CD4-positive, alpha-beta T cell treated with Interleukin-21 for 1 hour (primary cell): Measurements from ENCODE around the gene ACP1.

ENCODE experiments used
- DNase-seq: peaks from one replicate; pipeline ENCODE4 v3.0.0-alpha.2; 2020

ACP1 gene

GRCh38 chr2:256094-256493, 8.7 kb upstream of the ACP1 start:
- no peak for DNase-seq

DNA sequence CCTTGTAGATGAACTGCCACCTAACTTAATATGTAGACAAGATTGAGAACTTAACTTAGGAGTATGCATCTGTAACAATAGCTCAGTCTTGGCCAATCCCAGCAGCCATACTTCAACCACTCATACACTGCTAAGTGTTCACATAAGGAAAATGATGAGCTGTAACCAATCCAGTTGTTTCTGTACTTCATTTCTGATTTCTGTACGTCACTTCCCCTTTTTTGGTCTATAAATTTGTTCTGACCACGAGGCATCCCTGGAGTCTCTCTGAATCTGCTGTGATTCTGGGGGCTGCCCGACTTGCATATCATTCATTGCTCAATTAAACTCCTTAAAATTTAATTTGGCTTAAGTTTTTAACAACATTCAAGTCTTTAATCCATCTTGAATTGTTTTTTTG, 7.3 kb upstream of the ACP1 start:
- DNase-seq = no peak

DNA sequence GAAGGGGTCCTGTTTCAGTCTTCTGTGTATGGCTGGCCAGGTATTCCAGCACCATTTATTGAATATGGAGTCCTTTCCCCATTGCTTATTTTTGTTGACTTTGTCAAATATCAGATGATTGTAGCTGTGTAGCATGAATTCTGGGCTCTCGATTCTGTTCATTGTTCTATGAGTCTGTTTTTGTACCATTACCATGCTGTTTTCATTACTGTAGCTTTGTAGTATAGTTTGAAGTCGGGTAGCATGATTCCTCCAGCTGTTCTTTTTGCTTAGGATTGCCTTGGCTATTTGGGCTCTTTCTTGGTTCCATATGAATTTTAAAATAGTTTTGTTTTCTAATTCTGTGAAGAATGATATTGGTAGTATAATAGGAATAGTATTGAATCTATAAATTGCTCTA, 6.9 kb upstream of the ACP1 start:
- no peak for DNase-seq

DNA sequence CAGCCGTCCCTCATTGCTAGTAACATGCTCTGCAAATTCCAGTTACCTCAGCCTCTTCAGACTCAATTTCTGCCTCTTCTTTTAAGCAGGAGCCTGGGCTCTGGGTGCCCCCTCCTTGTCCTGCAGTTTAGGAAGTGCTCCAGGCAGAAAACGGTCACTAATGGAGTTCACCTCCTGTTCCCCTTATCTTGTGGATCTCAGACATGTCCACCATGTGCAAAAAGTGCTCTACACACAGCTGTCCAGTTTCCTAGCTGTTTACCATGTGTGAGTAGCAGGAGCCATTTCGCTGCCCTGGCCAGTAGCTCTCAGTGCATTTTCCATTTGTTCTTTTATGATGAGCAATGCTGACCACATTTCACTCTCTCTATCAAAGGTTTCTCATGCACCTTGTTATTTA, 5.8 kb upstream of the ACP1 start:
- no peak for DNase-seq

DNA sequence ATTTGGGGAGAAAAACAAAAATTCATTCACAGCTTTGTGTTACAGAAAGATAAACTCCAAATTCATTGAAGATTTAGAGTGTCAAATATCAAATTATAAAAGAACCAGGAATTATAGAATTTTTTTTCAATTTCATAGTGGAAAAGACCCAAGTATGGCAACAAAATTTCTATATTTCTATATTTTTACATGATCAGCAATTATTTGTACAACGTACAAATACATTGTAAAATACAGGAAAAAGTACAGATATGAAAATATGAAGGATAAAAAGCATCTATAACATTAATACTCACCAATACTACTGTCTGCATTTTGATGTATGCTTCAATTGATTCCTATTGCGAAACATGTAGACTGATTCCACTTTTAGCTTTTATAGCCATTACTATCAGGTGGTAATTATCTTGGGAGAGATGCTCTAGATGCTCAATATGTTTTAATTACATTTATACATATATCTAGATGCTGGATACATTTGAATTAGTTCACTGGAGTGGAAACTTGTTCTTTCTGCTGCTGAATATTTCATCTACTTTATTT, 4.9 kb upstream of the ACP1 start:
- no peak for DNase-seq

- no peak for DNase-seq
Measured at GRCh38 chr2:260507-261161, 4.1 kb upstream of the ACP1 start.

DNA sequence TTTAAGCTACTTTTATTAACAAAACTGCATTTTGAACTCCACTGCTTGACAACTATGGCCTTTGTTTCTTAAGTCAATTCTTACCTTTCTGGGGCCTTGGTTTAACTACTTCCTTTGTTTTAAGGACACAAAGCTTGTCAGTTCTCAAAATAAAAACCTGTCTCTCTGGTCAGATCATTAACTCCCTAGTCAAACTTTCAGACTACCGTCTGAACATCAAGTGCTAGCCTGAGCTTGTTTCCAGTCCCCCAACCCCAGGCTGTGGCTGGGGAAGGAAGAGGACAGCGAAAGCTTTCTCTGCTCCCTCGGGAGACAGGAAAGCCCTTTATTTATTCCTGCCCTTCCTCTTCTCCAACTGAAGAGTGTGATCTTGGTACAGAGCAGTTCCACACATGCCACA, 2.6 kb upstream of the ACP1 start:
- DNase-seq = no peak

DNA sequence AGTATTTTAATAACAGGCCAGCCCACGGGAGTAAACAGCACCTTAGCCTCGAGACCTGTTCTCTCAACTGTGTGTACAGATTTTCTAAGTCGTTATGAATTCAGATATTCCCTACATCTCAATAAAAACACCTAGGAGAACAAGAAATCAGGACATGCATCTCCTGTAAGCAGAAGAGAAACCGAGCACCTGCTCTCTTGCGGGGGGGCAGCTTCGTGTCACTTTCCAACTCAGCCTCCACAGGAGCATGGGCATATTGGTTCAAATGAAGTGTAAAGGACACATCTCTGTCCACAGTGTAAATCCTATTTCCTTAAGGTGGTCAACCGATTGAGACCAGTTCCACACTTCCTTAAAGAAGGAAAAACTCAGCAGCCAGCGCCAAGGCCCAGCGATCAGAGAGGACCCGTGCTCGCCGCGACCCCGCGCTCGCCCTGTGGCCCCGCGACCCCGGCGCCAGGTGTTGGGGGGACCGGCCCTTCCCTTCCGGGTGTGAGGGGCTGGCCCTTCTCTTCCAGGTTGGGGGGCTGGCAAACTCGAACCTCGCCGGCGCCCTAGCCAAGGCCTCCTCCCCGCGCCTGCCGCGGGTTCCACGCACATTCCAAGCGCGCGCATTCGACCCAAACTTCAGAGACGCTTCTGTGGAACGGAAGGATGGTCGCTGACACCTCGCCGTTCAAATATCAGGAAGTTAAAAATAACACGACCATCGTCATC, 1.6 kb upstream of the ACP1 start:
- no peak for DNase-seq

DNA sequence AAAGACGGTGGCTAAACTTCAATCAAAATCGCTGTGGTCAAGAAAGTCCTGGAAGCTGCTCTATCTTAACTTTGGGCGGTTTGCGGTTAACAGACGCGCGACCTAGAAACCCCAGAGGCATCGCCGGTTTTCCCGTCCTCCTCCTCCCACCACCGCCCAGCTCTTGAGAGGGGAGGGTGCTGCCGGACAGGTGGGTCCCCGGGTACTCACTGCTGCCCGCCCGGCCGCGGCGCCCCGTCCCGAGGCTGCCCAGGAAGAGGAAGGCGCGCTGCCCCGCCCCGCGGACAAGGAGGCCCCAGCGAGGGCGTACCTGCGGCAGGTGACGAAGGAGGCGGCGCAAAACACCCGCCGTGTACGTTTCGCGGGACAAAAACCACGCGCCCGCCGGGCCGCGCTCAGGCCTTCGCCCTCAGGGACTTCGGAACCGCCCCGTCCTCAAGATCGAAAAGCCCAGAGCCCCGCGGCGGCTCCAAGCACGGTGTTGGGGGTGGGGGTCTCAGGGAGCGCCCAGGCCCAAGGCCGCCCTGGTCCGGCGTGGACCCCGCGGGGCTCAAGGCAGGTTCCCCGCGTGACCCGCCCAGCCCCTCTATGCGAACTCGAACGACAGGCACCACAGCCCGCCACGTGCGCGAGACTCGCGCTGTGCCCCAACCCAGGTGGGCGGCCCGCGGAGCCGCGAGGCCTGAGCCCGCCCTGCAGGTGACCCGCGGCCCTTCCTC, 814 bp upstream of the ACP1 start, which contains the start of gene SH3YL1:
Gene SH3YL1, minus strand, starts transcription at position 259 of the 719 bp plus-strand sequence. Its CDS starts 48 bp downstream, at position 211.
- DNase-seq = peak; percentile 70

DNA sequence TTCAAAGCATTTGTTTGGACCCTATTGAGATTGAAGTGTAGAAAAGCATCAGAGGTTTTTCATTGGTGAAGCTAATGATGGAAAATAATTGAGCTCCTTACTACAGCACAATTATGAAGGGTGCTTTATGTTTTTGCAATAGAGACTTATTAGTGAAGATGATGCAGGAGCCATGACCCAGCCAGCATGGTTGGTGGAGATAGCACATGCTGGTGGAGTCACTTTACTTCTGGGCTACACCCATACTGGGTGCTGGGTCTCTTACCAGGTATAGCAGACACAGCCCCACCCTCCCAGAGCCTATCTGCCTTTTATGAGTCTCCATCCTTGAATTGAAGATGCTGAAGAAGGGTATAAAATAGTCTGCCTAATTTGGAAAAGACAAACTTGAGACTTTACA, 3.6 kb downstream of the ACP1 start:
- no peak for DNase-seq

- no peak for DNase-seq
Measured at GRCh38 chr2:269356-270030, 4.7 kb downstream of the ACP1 start.

DNA sequence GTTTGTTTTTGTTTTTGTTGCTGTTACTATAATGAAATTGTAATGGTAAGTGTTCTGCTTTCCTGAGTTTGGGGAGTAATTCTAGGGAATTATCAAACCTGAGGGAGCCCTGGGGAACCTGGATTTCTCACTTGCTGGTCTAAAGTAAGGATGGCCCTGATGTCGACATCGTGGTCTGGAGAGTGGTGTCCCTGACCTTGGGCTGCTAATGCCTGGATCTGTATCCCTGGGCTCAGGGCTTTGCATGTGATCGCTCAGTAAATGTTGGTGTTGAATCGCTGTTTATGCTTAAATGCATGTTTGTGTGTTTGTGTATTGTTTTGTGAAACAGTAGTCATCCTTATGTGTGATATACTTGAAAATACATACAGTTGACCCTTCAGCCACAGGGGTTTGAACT, 6.1 kb downstream of the ACP1 start:
- DNase-seq = no peak

DNA sequence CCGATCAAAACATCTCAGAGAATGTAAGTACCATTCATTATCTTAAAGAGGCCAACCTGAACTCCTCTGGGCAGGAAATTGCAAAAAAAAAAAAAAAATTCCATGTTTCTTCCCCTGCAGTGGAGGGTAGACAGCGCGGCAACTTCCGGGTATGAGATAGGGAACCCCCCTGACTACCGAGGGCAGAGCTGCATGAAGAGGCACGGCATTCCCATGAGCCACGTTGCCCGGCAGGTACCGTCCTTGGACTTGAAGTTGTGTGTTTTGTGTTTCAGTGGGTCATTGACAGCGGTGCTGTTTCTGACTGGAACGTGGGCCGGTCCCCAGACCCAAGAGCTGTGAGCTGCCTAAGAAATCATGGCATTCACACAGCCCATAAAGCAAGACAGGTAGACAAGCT, 7.2 kb downstream of the ACP1 start:
- no peak for DNase-seq

- no peak for DNase-seq
Measured at GRCh38 chr2:273333-273732, 8.6 kb downstream of the ACP1 start.

DNA sequence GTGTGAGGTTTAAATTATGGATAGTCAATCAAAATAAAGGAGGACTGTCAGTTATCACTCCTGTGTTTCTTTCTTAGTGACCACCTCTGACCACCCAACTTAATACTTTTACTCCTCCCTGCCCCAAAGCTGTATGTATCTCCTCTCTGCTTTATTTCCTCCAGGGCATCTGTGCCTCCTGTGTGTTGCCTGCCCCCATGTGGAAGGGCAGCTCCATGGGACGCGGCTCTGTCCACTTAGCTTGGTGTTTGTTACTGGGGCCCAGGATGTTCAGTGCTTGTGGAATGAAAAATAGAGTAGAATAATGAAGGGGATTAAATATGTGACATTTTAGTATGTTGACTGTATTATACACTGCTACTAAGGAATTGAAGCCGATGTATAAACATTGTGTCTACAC, 9.8 kb downstream of the ACP1 start:
- DNase-seq = no peak

GRCh38 chr2:275466-275865, 10.7 kb downstream of the ACP1 start:
- no peak for DNase-seq

DNA sequence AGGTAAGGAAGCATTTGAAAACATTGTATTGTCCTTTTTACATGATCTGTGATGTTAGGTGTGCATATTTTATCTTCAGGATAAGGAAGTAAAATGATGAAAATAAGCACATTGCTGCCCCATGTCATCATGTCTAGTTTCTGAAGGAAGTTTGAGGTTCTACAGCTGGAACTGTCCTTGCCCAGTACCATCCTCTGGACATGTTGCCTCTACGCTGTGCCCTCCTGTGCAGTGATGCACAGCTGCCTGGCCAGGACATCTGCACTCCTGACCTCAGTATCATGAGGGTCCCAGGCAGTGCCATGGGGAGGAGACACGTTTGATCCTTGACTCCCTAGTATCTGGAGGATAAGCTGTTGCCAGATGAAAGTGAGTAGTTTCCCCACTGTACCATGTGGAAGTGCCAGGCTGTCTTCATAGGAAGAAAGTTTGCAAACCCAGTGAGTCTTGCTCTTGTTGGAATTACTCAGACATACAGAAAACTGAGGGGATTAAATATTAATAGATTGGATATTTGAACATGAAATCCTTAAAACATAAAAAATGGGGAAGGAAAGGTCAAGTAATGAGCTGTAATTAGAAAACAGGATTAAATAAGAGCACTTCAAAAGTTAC, 13.7 kb downstream of the ACP1 start:
- DNase-seq = no peak

- DNase-seq = no peak
Measured at GRCh38 chr2:278927-279320, 14.2 kb downstream of the ACP1 start.

DNA sequence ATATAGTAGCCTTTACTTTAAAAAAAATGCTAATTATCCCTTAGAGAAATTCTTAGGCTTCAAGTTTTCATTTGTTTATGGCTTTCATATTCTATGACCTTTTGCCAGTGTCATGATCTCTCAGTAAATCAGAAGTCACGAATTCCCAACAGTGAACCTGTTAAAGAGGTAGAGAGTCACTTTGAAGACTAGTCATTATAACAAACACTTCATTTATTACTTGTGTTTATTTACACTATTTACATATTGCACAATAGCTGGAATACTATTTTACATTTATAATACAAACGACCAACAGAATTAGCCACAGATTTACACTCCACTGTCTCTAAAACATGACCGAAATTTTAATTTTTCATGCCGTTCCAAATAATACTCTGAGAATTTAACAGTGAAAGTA, 14.6 kb downstream of the ACP1 start:
- DNase-seq = no peak

- no peak for DNase-seq
Measured at GRCh38 chr2:279956-280649, 15.4 kb downstream of the ACP1 start.

DNA sequence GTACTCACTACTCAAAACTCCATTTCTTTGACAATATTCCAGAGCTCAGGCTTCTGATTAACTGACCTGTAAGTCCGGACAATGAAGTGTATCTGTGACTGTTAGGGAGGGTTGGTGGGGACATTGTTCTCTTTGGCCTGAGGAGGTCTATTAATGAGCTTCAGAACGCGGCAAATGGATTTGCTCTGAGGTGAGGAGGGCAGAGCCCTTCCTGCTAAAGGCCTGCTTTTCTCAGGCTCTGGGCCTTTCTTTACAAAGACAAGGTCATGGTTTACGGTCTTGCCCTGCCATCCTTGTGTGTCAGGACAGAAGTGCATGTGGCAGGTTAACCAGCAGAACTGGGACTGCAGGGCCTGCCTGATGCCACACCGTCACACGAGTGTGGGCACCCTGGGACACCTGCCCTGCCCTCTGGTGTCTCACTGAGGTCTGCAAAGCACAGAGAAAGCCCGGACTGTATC, 15.9 kb downstream of the ACP1 start:
- DNase-seq = no peak

- no peak for DNase-seq
Measured at GRCh38 chr2:281381-281780, 16.6 kb downstream of the ACP1 start.
